ENCODE measurements around the gene CCL27.

The CCL27 gene

DNA sequence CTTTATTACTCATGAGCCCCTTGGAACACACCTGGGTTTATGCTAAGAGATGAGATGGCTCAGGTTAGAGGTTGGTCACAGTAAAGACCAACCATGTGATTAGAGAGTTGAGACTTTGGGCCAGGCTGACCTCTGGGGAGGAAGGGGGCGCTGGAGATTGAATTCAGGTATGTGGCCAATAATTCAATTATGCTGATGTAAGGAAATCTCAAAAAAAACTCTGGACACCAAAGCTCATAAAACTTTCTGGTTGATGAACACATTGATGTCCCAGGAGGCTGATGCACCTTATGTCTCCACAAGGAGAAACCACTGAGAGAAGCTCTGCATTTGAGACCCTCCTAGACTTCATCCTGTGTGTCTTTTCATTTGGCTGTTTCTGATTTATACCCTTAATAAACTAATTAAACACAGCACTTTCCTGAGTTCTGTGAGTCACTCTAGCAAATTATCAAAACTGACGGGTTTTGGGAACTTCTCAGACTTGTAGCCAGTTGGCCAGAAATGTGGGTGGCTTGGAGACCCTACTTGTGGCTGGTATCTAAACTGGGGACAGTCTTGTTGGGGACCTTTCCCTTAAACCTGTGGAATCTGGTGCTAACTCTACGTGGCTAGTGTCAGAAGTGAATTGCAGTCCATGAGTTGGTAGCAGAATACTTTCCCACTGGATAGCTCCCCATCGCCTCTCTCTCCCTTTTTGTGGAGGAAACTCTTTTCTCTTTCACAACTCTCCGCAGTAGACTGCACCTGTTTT is 7.5 kb upstream of the CCL27 start:
- H3K27ac Mint-ChIP-seq, result no peak overlapping the region
- peaks cover 14% of the 10 kb centered on the region for H3K9me3 Mint-ChIP-seq
- no peak overlapping the region for H3K4me3 Mint-ChIP-seq
- peaks cover 11% of the 10 kb centered on the region for H3K4me1 Mint-ChIP-seq
- peaks cover 15% of the 10 kb centered on the region for H3K27me3 Mint-ChIP-seq
- H3K36me3 Mint-ChIP-seq, result peaks cover 21% of the 10 kb centered on the region
- no peak for DNase-seq
- CTCF ChIA-PET, result interaction anchor here (1.1 kb wide), 1 partner anchor 33 kb away, joined by 3 read pairs; no protein-coding TSS in a partner anchor

DNA sequence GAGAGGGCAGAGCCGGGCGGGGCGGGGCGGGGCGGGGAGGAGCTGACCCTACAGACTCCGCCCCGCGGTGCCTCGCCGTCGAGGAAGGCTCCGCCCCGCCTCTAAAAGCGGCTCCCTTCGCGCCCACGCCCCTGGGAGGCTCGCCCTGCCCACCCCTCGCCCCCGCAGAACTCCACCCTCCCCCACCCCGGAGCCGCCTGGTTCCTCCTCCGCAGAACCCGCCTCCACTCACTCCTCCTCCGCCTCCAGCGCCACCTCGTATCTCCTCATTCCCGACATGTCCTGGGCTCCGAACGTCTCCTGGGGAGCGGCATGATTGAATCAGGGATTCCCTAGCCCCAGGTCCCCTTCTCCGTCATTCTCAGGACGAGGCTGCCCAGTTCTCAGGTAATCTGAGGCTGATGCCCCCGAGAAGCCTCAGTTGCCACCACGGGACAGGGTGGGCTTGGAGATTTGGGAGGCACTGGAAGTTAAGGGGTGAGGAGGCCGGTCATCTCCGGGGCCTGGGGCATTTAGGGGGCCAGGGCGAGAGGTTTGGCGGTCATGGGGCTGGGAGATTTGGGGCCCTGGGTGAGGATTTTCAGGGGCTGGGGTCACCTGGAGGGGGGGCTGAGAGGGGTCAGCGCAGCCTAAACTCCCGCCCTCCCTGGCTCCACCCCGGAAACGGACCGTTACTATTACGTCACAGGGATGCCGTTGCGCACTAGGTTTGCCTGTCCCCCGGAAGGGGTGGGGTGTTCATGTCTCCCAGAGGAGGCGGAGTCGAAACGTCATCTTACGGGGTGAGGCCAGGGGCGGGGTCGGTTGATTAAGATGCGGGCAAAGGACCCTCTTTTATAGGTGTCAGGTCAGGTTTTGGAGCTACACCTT is 3.2 kb upstream of the CCL27 start:
- peaks cover 15% of the 10 kb centered on the region for H3K27me3 Mint-ChIP-seq
- peaks cover 14% of the 10 kb centered on the region for H3K9me3 Mint-ChIP-seq
- CTCF ChIA-PET, result interaction anchor here (0.8 to 5.2 kb wide), 9 partner anchors 9 to 446 kb away, joined by 3 to 36 read pairs (median 4); partner anchors contain the start of genes GALT and SIGMAR1
- DNase-seq, result peak; percentile 92
- peaks cover 38% of the 10 kb centered on the region for H3K36me3 Mint-ChIP-seq
- H3K4me1 Mint-ChIP-seq, result peaks cover 49% of the 10 kb centered on the region
- peak overlapping the region; percentile 93 for H3K27ac Mint-ChIP-seq
- peak overlapping the region; percentile 85 for H3K4me3 Mint-ChIP-seq

DNA sequence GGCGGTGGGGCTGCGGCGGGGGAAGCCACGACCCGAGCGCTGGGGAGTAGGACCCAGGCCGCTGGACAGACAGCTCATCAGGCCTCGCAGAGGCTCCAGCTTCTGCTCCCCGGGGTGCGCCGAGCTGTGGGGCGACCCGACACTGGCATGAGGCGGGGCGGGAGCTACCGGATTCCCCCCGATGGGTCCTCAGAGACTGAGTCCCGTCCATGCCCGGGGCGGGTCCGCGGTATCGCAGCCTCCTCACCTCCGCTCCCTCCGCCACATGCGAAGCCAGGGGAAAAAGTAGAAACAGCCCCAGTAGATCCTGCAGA is 2.6 kb upstream of the CCL27 start:
- peak overlapping the region; percentile 93 for H3K27ac Mint-ChIP-seq
- peaks cover 11% of the 10 kb centered on the region for H3K9me3 Mint-ChIP-seq
- H3K36me3 Mint-ChIP-seq, result peaks cover 41% of the 10 kb centered on the region
- H3K4me3 Mint-ChIP-seq, result peak overlapping the region; percentile 85
- peaks cover 49% of the 10 kb centered on the region for H3K4me1 Mint-ChIP-seq
- no peak for DNase-seq
- peaks cover 15% of the 10 kb centered on the region for H3K27me3 Mint-ChIP-seq
- CTCF ChIA-PET, result interaction anchor here (0.8 to 5.2 kb wide), 10 partner anchors 10 to 447 kb away, joined by 3 to 36 read pairs (median 4); partner anchors contain the start of genes GALT and SIGMAR1

DNA sequence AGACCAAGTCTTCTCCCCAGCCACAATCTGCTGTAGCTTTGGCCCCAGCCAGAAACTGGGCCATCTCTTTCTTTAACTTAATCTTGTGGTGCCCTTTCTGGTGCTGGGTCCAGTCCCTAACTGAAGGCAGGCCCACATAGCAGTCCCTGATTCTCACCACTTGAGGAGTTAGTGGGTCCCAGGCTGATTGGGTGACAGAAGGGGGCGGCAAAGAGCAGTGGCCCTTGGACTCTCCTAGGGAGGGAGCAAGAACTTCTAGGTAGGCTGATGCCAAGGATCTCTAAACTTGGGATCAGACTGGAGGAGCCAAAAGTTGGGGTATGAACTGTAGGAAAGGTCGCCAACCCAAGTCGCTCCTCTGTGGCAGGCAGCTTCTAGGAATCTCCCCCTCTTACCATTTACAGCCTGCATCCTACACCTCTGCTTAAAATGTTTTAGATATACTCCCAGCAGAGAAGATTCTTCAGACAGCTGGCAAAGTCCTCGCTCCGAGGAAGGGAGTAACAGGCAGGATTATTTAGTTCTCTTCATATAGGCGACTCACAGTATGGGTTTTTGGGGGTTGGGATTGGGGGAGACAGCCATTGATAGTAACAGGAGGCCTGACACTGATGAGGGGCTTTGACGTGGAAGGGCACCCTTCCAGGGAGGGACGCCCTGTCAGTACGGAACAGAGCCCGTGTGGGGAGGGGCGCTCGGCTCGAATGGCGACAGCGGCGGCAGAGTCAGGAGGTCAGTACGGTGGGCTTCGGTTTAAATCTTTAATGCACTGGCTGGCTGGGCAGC is 2.0 kb upstream of the CCL27 start:
- peak overlapping the region; percentile 85 for H3K4me3 Mint-ChIP-seq
- peaks cover 7% of the 10 kb centered on the region for H3K9me3 Mint-ChIP-seq

DNA sequence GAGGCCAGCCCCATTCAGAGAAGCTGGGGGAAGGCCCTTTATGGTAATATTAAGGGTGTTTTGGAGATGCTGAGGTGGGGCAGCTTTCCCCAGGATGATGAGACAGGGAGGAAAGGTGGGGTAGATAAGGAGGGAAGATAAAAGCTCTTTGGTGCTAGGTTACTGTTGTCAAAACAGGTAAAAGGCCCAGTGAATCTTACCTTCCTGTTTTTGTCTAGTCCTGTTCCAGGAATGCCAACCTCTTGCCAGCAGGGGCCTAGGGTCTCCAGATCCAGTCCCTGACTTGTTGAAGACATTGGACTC is 797 bp upstream of the CCL27 start:
- DNase-seq, result no peak
- Mint-ChIP-seq H3K4me3 (peak overlapping the region; percentile 24), H3K27ac (peak overlapping the region; percentile 93), H3K9me3 (no peaks in the 10 kb centered on the region), H3K27me3 (peaks cover 11% of the 10 kb centered on the region), H3K4me1 (peaks cover 49% of the 10 kb centered on the region), H3K36me3 (peaks cover 30% of the 10 kb centered on the region)
- CTCF ChIA-PET, result interaction anchor here (0.6 to 5.2 kb wide), 8 partner anchors 11 to 261 kb away, joined by 3 to 36 read pairs (median 4); partner anchors contain the start of genes GALT, IL11RA and SIGMAR1

More for the DNA sequence above, 2.0 kb upstream of the CCL27 start:
- peak; percentile 84 for DNase-seq
- peaks cover 49% of the 10 kb centered on the region for H3K4me1 Mint-ChIP-seq
- CTCF ChIA-PET, result interaction anchor here (0.8 to 5.2 kb wide), 12 partner anchors 10 to 54 kb away, joined by 3 to 36 read pairs (median 4); partner anchors contain the start of genes GALT and SIGMAR1
- peaks cover 15% of the 10 kb centered on the region for H3K27me3 Mint-ChIP-seq
- peak overlapping the region; percentile 93 for H3K27ac Mint-ChIP-seq
- H3K36me3 Mint-ChIP-seq, result peaks cover 38% of the 10 kb centered on the region

DNA sequence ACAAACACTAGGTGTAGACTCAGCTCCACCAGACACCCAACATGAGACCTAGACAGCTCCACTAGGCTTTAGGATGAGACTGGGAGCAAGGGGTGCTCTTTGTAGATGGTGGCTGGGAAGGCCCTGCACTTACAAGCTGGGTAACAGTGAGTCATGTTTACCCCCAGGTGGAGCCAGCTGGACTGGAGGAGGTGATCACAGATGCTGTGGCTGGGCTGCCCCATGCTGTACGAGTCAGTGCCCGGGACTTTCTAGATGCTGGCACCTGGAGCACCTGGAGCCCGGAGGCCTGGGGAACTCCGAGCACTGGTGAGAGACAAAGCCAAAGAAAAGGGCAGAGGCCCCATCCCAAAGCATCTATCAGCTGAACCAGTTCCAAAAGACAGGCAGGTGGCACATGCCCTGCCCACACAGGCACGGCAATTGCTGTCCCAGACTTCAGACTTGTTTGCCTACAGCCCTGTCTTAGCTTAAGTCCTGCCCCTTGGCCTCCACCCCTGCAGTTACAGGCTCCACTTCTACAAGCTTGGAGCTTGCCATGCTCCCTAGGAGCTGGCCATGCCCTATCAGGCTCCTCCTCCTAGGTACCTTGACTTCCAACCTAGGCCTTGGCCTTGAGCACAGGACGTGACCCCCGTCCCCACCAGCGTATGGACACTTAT is 2.7 kb downstream of the CCL27 start:
- Mint-ChIP-seq H3K4me1 (peaks cover 36% of the 10 kb centered on the region), H3K9me3 (no peaks in the 10 kb centered on the region), H3K36me3 (peaks cover 24% of the 10 kb centered on the region), H3K27ac (no peak overlapping the region), H3K27me3 (no peaks in the 10 kb centered on the region), H3K4me3 (no peak overlapping the region)
- DNase-seq, result no peak
- CTCF ChIA-PET, result interaction anchor here (1.1 to 2.4 kb wide), 3 partner anchors 12 to 43 kb away, joined by 3 to 8 read pairs (median 3); no protein-coding TSS in a partner anchor

DNA sequence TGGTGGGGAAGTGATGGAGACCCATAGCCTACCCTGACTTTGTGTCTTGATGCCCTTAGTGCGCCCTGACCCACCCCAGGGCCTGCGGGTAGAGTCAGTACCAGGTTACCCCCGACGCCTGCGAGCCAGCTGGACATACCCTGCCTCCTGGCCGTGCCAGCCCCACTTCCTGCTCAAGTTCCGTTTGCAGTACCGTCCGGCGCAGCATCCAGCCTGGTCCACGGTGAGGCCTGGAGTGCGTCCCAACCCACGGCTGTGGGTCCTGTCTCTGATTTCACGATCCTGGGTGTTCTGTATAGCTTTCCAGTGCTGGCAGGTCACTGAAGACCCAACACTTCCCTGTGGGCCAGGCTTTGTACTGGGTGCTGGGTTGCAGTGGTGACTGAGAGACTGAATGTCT is 4.0 kb downstream of the CCL27 start:
- no peaks in the 10 kb centered on the region for H3K27me3 Mint-ChIP-seq
- no peak overlapping the region for H3K4me3 Mint-ChIP-seq
- H3K9me3 Mint-ChIP-seq, result no peaks in the 10 kb centered on the region
- no peak for DNase-seq
- H3K4me1 Mint-ChIP-seq, result peaks cover 24% of the 10 kb centered on the region
- no peak overlapping the region for H3K27ac Mint-ChIP-seq
- CTCF ChIA-PET, result interaction anchor here (2.4 kb wide), 1 partner anchor 11 kb away, joined by 8 read pairs; no protein-coding TSS in a partner anchor
- peaks cover 21% of the 10 kb centered on the region for H3K36me3 Mint-ChIP-seq

DNA sequence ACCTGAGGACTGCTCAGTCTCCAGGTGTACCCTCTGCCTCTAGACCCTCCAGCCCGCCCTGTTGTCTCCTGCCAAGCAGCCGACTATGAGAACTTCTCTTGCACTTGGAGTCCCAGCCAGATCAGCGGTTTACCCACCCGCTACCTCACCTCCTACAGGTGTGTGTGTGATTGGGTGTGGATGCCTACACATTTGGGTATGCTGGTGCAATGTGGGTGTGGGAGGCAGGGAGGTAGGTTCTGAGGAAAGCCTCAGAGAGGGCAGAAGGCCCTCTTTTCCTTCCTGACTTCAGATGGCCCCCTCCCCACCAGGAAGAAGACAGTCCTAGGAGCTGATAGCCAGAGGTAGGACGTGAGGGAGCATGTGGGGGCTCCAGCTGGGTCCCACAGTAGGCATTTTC is 5.5 kb downstream of the CCL27 start:
- Mint-ChIP-seq H3K9me3 (no peaks in the 10 kb centered on the region), H3K36me3 (peaks cover 16% of the 10 kb centered on the region), H3K4me3 (no peak overlapping the region), H3K27me3 (no peaks in the 10 kb centered on the region), H3K27ac (no peak overlapping the region), H3K4me1 (peaks cover 19% of the 10 kb centered on the region)
- DNase-seq, result no peak
- CTCF ChIA-PET, result interaction anchor here (1.0 to 1.8 kb wide), 2 partner anchors 9 to 23 kb away, joined by 3 to 4 read pairs; no protein-coding TSS in a partner anchor

DNA sequence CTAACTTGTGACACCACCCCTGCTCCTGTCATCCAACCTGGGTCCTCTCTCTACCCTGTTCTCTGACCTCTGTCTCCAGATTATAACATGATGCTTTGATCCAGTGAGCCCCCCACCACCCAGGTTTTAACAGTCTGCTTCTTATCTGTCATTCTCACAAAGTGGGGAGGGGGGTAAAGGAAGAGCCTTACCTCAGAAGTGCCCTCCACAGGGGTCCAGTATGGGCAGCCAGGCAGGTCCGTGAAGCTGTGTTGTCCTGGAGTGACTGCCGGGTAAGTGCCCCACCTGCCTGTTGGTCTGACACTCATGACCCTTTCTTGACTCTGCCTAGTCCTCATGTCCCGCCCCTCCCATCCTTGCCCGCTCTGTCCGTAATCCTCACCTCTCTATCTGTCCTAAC is 7.1 kb downstream of the CCL27 start:
- no peak overlapping the region for H3K4me3 Mint-ChIP-seq
- no peak overlapping the region for H3K27ac Mint-ChIP-seq
- H3K36me3 Mint-ChIP-seq, result peaks cover 9% of the 10 kb centered on the region
- no peak for DNase-seq
- H3K27me3 Mint-ChIP-seq, result no peaks in the 10 kb centered on the region
- CTCF ChIA-PET, result no interaction called here
- H3K4me1 Mint-ChIP-seq, result peaks cover 12% of the 10 kb centered on the region
- H3K9me3 Mint-ChIP-seq, result no peaks in the 10 kb centered on the region

DNA sequence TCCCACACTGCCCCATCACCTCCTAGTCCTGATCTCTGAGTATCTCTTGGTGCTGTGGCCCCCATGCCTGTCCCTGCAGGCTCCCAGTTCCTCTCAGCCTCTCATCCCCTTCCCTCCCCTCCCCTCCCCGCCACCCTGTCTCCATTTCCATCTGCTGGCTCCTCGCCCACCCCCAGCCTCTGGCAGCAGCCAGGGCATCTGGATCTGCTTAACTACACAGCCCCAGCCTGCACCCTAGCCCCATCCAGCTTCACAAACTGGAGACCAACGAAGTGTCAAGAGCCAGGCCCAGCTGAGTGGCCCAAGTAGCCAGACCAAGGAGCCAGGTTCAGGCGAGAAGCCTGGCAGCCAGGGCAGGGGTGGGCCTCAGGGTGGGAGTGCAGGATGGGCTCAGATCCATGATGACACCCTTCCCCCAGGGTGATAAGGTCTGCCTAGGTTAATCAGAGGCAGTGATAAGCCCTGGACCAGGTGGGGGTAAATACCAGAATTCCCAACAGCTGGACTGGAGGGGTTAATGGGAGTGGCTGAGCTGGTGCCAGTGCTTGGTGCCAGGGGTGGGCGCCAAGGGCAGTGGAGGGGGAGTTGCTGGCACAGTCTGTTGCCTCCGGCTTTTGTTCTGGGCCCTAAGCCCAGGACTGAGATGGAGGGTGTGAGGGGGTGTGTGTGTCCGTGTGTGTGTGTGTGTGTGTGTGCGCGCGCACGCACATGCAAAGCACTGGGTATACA is 8.0 kb downstream of the CCL27 start:
- H3K36me3 Mint-ChIP-seq, result peaks cover 11% of the 10 kb centered on the region
- CTCF ChIA-PET, result no interaction called here
- no peak for DNase-seq
- peaks cover 12% of the 10 kb centered on the region for H3K4me1 Mint-ChIP-seq
- no peaks in the 10 kb centered on the region for H3K27me3 Mint-ChIP-seq
- no peak overlapping the region for H3K4me3 Mint-ChIP-seq
- no peak overlapping the region for H3K27ac Mint-ChIP-seq
- no peaks in the 10 kb centered on the region for H3K9me3 Mint-ChIP-seq

DNA sequence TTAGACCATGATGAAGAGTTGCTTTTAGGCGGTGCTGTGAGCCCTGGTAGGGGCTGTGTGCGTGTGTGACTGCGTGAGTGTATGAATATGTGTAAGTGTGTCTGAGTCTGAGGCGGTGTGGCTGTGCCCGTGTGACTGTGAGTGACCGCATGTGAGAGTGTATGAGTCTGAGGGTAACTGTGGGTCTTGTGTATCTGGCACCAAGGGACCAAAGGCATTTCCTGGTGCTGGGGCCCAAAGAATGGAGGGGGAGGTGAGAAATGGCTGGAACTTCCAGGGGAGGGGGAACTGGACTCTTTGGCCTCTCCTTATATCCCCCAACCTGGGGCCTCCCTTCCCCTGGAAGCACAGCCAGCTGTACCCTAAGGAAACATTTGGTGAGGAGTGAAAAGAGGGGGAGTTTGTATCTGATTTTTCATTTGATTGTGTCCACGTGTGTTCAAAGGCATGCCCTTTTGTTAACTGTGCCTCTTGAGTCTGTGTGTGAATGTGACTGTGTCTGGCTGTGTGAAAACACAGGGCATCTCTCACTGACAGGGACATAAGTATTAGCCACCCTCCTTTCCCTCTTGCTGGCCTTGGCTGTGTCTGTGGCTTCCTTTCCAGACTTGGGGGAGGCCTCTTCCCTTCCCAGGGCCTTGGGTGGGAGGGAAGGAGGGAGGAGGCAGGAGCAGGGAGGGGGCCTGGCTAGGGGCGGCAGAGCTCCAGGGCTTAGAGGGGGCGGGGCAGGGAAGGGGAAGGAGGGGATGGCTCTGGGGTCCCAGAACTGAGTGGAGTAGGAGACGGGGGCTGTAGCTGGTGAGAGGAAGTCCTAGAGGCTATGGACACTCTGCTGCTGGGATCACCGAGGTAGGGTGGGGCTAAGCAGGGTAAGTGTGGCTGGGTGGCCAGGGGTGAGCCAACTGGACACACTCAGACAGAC is 9.0 kb downstream of the CCL27 start:
- Mint-ChIP-seq H3K9me3 (no peaks in the 10 kb centered on the region), H3K27ac (no peak overlapping the region), H3K4me1 (peaks cover 23% of the 10 kb centered on the region), H3K4me3 (no peak overlapping the region), H3K27me3 (no peaks in the 10 kb centered on the region), H3K36me3 (peaks cover 22% of the 10 kb centered on the region)
- CTCF ChIA-PET, result no interaction called here
- no peak for DNase-seq

DNA sequence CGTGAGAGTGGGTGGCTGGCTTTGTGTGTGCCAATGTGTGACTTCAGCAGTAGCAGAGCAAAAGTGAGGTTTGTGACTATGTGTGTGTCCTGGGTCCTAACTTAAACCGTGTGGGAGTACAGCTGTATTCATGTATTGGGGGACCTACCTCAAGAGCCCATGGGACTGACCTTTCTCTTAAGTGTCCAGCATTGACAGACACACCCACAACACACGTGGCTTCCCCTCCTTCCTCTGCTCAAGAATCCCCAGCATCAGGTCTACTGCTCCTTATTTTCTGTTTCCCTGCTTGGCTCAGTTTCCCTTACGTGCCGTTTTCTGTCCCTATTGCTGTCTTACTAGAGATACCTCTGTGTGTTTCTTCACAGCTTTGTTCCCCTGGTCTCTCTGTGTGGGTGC is 9.9 kb downstream of the CCL27 start:
- Mint-ChIP-seq H3K9me3 (no peaks in the 10 kb centered on the region), H3K36me3 (peaks cover 30% of the 10 kb centered on the region), H3K4me1 (peaks cover 31% of the 10 kb centered on the region), H3K27ac (no peak overlapping the region), H3K4me3 (no peak overlapping the region), H3K27me3 (no peaks in the 10 kb centered on the region)
- no peak for DNase-seq
- CTCF ChIA-PET, result interaction anchor here (1.0 kb wide), 1 partner anchor 10 kb away, joined by 3 read pairs; the partner anchor contains the start of gene CCL27

Data from activated naive CD4-positive, alpha-beta T cell treated with anti-CD3 and anti-CD28 coated beads, Interleukin-2, amount 10 ng/mL, durations not matched to agents 7 days and 5 days (primary cell).